GM12878 (cell line): ENCODE measurements around the gene ADPRHL1. TPM values are rescaled to one million over a fixed set of nuclear protein-coding genes. Genes with fewer than 3 reads are reported as not detected.

ENCODE experiments used
- ATAC-seq: fragments of 200-7000 bp; cut with Tn5 transposase; 3 replicates; pipeline ENCODE4 v1.9.1; 2020; ENCODE audit warnings: mild to moderate bottlenecking, moderate library complexity
- BruUV-seq: library from RNA; stranded (reverse); fragments of 400-500 nt; replicated peaks from 2 replicates; lab custom pipeline; 2021; lab: Mats Ljungman, UMichigan
- CTCF ChIA-PET: fragments of 300-600 bp; sonication (Branson Sonifier 250); formaldehyde crosslinking; extraction: SDS; loops from one replicate; lab custom pipeline; 2021; ENCODE audit warnings: inconsistent platforms; lab: Yijun Ruan, JAX
- POLR2A ChIA-PET: fragments of 350-600 bp; formaldehyde crosslinking; extraction: SDS; loops from one replicate; lab custom pipeline; 2021; ENCODE audit warnings: inconsistent platforms; lab: Charles Lee
- RAD21 ChIA-PET: fragments of 300-600 bp; sonication (Branson Sonifier 250); formaldehyde crosslinking; loops from one replicate; lab custom pipeline; 2023; ENCODE audit warnings: antibody characterized with exemption; ENCODE audit not compliant: unreplicated experiment; lab: Charles Lee
- SMC1A ChIA-PET: fragments of 300-600 bp; sonication (Branson Sonifier 250); formaldehyde crosslinking; loops from one replicate; lab custom pipeline; 2023; ENCODE audit not compliant: unreplicated experiment, uncharacterized antibody; lab: Charles Lee
- DNase-seq: peaks from one replicate; pipeline ENCODE4 v3.0.0-alpha.2; 2011; ENCODE audit warnings: low read depth, low spot score
- FAIRE-seq: peaks from 3 replicates; lab custom pipeline; 2011; peaks lifted over from hg19 to GRCh38; lab: Jason Lieb, UNC
- H2AFZ ChIP-seq: 2 replicates; pipeline ENCODE4 v1.6.0; 2011; ENCODE audit warnings: low read depth, low read length, control low read depth; ENCODE audit not compliant: control insufficient read depth
- H3K27ac ChIP-seq: 2 replicates; pipeline ENCODE4 v1.5.1; 2011; ENCODE audit warnings: control low read depth; ENCODE audit not compliant: control insufficient read depth, insufficient read depth
- H3K27me3 ChIP-seq, 2 experiments: replicated peaks in 1 of 2; 2 replicates each; pipeline versions ENCODE4 v1.6.0 to v1.6.1; 2011; ENCODE audit warnings: low read length in 1 of 2; ENCODE audit not compliant: control insufficient read depth in 2 of 2, insufficient read depth in 2 of 2
- H3K36me3 ChIP-seq, 2 experiments: 2 replicates each; pipeline ENCODE4 v1.5.1; 2011; ENCODE audit warnings: low read length in 1 of 2; ENCODE audit not compliant: control insufficient read depth in 2 of 2, insufficient read depth in 2 of 2
- H3K4me1 ChIP-seq: 2 replicates; pipeline ENCODE4 v1.6.1; 2011; ENCODE audit warnings: mild to moderate bottlenecking, low read length, moderate library complexity, mixed read lengths; ENCODE audit not compliant: control insufficient read depth, insufficient read depth
- H3K4me2 ChIP-seq: 2 replicates; pipeline ENCODE4 v1.6.0; 2011; ENCODE audit warnings: control low read depth; ENCODE audit not compliant: control insufficient read depth, insufficient read depth
- H3K4me3 ChIP-seq: fragments of 200-600 bp; sonication (generic); 2 replicates; pipeline ENCODE4 v1.5.1; 2016
- H3K79me2 ChIP-seq: 2 replicates; pipeline ENCODE4 v1.6.0; 2011; ENCODE audit warnings: low read length; ENCODE audit not compliant: control insufficient read depth, insufficient read depth
- H3K9ac ChIP-seq: 2 replicates; pipeline ENCODE4 v1.8.0; 2011; ENCODE audit warnings: low read length, control low read depth, mixed read lengths; ENCODE audit not compliant: control insufficient read depth, insufficient read depth
- H3K9me3 ChIP-seq: replicated peaks from 3 replicates; pipeline ENCODE4 v1.5.1; 2011; ENCODE audit warnings: mild to moderate bottlenecking, low read length; ENCODE audit not compliant: control insufficient read depth, insufficient read depth
- H4K20me1 ChIP-seq: 2 replicates; pipeline ENCODE4 v1.6.0; 2011; ENCODE audit not compliant: control insufficient read depth, insufficient read depth
- BHLHE40 ChIP-seq, 2 experiments: fragments of 450-650 bp in 1 of 2; IDR thresholded peaks; 2 replicates each; pipeline ENCODE4 v1.6.1; 2011 to 2017; ENCODE audit warnings: low read depth in 2 of 2, borderline replicate concordance in 1 of 2, improper control_type of control experiment in 1 of 2, low read length in 1 of 2, mild to moderate bottlenecking in 1 of 2
- CBFB ChIP-seq: IDR thresholded peaks from 2 replicates; pipeline ENCODE4 v1.6.1; 2016; ENCODE audit warnings: antibody characterized with exemption, low read depth
- DPF2 ChIP-seq: fragments of 450-650 bp; IDR thresholded peaks from 2 replicates; pipeline ENCODE4 v1.6.1; 2017; ENCODE audit warnings: mild to moderate bottlenecking
- FOS ChIP-seq: IDR thresholded peaks from 3 replicates; pipeline ENCODE4 v1.6.1; 2011; ENCODE audit warnings: borderline replicate concordance; ENCODE audit not compliant: insufficient read length; ENCODE audit errors: extremely low read depth
- IKZF1 ChIP-seq: fragments of 450-650 bp; conservative IDR thresholded peaks from 2 replicates; pipeline ENCODE4 v1.6.1; 2017; ENCODE audit warnings: antibody characterized with exemption, mild to moderate bottlenecking
- KAT2A ChIP-seq: conservative IDR thresholded peaks from 2 replicates; pipeline ENCODE4 v1.6.1; 2011; ENCODE audit warnings: low read depth, low read length; ENCODE audit not compliant: control insufficient read depth
- MTA2 ChIP-seq: fragments of 450-650 bp; IDR thresholded peaks from 2 replicates; pipeline ENCODE4 v1.6.1; 2016; ENCODE audit warnings: low read depth, mild to moderate bottlenecking, moderate library complexity
- NR2C1 ChIP-seq: fragments of 450-650 bp; IDR thresholded peaks from 2 replicates; pipeline ENCODE4 v1.6.1; 2017; ENCODE audit warnings: antibody characterized with exemption, mild to moderate bottlenecking, moderate library complexity
- PML ChIP-seq: IDR thresholded peaks from 2 replicates; pipeline ENCODE4 v1.6.1; 2012; ENCODE audit warnings: low read length, inconsistent platforms
- RB1 ChIP-seq: fragments of 450-650 bp; formaldehyde crosslinking; IDR thresholded peaks from 2 replicates; pipeline ENCODE4 v1.6.1; 2017; ENCODE audit warnings: mild to moderate bottlenecking, borderline replicate concordance
- REST ChIP-seq: IDR thresholded peaks from 2 replicates; pipeline ENCODE4 v1.6.1; 2012; ENCODE audit warnings: mild to moderate bottlenecking, low read depth, low read length
- SIX5 ChIP-seq: IDR thresholded peaks from 2 replicates; pipeline ENCODE4 v1.6.1; 2011; ENCODE audit warnings: mild to moderate bottlenecking, low read depth, low read length, moderate library complexity; ENCODE audit not compliant: severe bottlenecking
- SMAD1 ChIP-seq: fragments of 450-650 bp; IDR thresholded peaks from 2 replicates; pipeline ENCODE4 v1.6.1; 2018; ENCODE audit warnings: mild to moderate bottlenecking, low read depth; ENCODE audit not compliant: partially characterized antibody
- SMARCA5 ChIP-seq: fragments of 450-650 bp; IDR thresholded peaks from 2 replicates; pipeline ENCODE4 v1.6.1; 2017; ENCODE audit warnings: mild to moderate bottlenecking
- SREBF1 ChIP-seq: IDR thresholded peaks from 2 replicates; pipeline ENCODE4 v1.6.1; 2012; ENCODE audit warnings: mild to moderate bottlenecking, low read length
- STAT1 ChIP-seq: fragments of 450-650 bp; conservative IDR thresholded peaks from 2 replicates; pipeline ENCODE4 v1.6.1; 2014; ENCODE audit warnings: antibody characterized with exemption, mild to moderate bottlenecking
- ZNF384 ChIP-seq: IDR thresholded peaks from 2 replicates; pipeline ENCODE4 v1.6.1; 2012; ENCODE audit warnings: low read depth, mild to moderate bottlenecking, low read length, improper control_type of control experiment, borderline replicate concordance
- WGBS: methylation state at CpG from one replicate; pipeline ENCODE4 v1.1.6; 2016; ENCODE audit warnings: low lambda C conversion rate; ENCODE audit not compliant: insufficient replicate concordance, insufficient coverage; ENCODE audit errors: missing lambda C conversion rate; 5-methylcytosine and 5-hydroxymethylcytosine counted together
- in situ Hi-C: fragments of 300-500 bp; cut with MboI; formaldehyde crosslinking; loops from 9 replicates; pipeline ENCODE4 v1.14.3; 2018; ENCODE audit warnings: mixed read lengths
- intact Hi-C: fragments of 100-400 bp; cut with micrococcal nuclease; formaldehyde crosslinking; loops from one replicate; pipeline ENCODE4 v1.14.2; 2022; ENCODE audit not compliant: unreplicated experiment
- polyA plus RNA-seq, 11 experiments: library from polyadenylated mRNA; depleted of rRNA in 4 of 11; unstranded in 6 of 11; stranded (reverse) in 5 of 11; fragments of >200 nt; fragmentation: Nextera tagmentation in 4 of 11; fragmentation: Illumina TruSeq in 1 of 11; extraction: Ambion mirVana in 4 of 11; extraction: Trizol in 1 of 11; gene quantifications; 1 replicate in 1 of 11; 2 replicates in 10 of 11; pipeline versions ENCODE4 v1.2.1 to v1.2.3, GENCODE V29; 2011 to 2016; ENCODE audit warnings: inconsistent platforms in 2 of 11, missing spikeins in 2 of 11, low read depth in 1 of 11
- total RNA-seq, 4 experiments: library from RNA; depleted of rRNA in 3 of 4; stranded (reverse); fragments of >200 nt in 3 of 4; fragmentation: Illumina TruSeq in 1 of 4; extraction: Trizol in 1 of 4; gene quantifications; 2 replicates each; pipeline versions ENCODE4 v1.2.1 to v1.2.3, GENCODE V29; 2013 to 2021

Gene ADPRHL1
- total and polyA plus RNA-seq, 10 of the 15 experiments (the other 5 are each of a cell fraction or from before 2014, with no cell fraction given): 0.05 to 1.9 (median 1.0) TPM

DNA sequence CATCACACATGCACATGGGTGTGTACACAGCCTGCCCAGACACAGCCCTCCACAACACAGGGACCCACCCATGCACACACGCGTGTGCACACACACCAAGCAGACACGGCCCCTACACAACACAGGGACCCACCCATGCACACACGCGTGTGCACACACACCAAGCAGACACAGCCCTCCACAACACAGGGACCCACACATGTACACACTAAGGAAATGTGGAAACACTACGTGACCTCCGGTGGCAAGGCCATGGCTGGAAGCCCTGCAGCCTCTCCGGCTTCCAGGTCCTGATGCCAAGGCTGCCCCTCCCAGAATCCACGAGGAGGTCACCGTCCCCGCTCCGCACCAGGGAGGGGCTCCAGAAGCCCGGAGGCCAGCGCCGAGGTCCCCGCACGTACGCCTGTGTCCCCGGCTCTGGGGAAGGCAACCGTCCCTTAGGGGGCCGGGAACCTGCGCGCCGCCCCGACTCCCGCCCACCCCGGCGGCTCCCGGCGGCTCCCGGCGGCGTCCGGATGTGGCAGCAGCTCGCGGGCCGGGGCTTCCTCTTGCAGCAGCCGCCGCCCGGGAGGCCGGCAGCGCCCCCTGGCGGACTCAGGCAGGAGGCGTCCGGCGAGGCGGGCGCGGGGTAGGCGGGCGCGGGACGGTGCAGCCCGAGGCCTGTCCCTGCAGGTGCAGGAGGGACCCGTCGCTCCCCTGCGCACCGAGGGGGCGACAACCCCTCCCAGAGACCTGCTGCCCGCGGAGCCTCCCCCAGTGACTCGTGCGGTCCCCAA lies 59.5 kb downstream of the ADPRHL1 start (continued):
- no peak for TF ChIP-seq SREBF1
- peak; percentile 65 for TF ChIP-seq DPF2
- no peak for TF ChIP-seq REST
- TF ChIP-seq CBFB: no peak
- peak; percentile 84; the same call in 1 of the 2 replicates for TF ChIP-seq RB1
- TF ChIP-seq IKZF1: peak; percentile 65
- no peak for TF ChIP-seq FOS

DNA sequence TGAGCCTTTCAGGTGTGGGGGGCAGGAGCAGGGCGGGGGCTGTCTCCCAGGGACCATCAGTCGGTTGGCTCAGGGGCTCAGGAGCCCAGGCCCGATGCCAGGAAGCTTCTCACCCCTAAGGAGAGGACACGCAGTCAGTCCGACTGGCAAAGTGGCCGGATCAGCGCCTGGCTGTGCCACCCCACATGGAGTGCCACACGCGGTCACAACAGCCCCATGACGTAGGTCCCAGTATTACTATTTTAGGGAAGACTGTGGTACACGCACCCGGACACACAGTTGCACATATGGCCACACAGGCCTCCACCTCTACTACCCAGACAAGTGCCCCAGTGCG lies 60.1 kb downstream of the ADPRHL1 start:
- ChIA-PET RAD21 (interaction anchor here (1.2 kb wide), 1 partner anchor 117 kb away, joined by 3 read pairs; no protein-coding TSS in a partner anchor), SMC1A (no interaction called here), POLR2A (no interaction called here), CTCF (interaction anchor here (0.8 to 4.3 kb wide), 3 partner anchors 117 to 450 kb away, joined by 4 to 16 read pairs (median 4); no protein-coding TSS in a partner anchor)
- Histone ChIP-seq H3K9me3 (no peaks in the 10 kb centered on the region), H3K27ac (no peak overlapping the region), H4K20me1 (no peaks in the 10 kb centered on the region), H3K4me3 (peak overlapping the region; percentile 87), H3K36me3 (no peaks in the 10 kb centered on the region), H3K4me2 (peak overlapping the region; percentile 83), H3K27me3 (no peaks in the 10 kb centered on the region), H3K79me2 (no peaks in the 10 kb centered on the region), H2AFZ (peak overlapping the region; percentile 82), H3K4me1 (no peaks in the 10 kb centered on the region), H3K9ac (no peak overlapping the region)
- no TSS peak for BruUV-seq
- 51% methylated on average over 13 of the region's 13 CpGs for WGBS
- ATAC-seq (no peak), FAIRE-seq (no peak), DNase-seq (no peak)
- intact Hi-C loops: loop anchor here (10.0 kb wide), 1 partner anchor 368 kb away; no protein-coding TSS in a partner anchor
- in situ Hi-C loops: loop anchor here (5.0 kb wide), 1 partner anchor 451 kb away; no protein-coding TSS in a partner anchor
- TF ChIP-seq BHLHE40 (IDR thresholded peaks at IDR 0.05; ENCODE audit: borderline replicate concordance in 1 of 2, low read depth in 2 of 2, low read length in 1 of 2): no peak
- no peak for TF ChIP-seq SIX5
- no peak for TF ChIP-seq MTA2
- no peak for TF ChIP-seq ZNF384
- no peak for TF ChIP-seq SMARCA5
- no peak for TF ChIP-seq PML
- TF ChIP-seq NR2C1: no peak
- no peak for TF ChIP-seq KAT2A
- TF ChIP-seq SMAD1: no peak
- TF ChIP-seq STAT1: no peak
